H9 (cell line): Measurements from ENCODE around the gene NLRP4. TPM values are rescaled to one million over a fixed set of nuclear protein-coding genes. Genes with fewer than 3 reads are reported as not detected.

Experiments
- DNase-seq: peaks from one replicate; pipeline ENCODE4 v3.0.0-alpha.2; 2017
- H2AFZ ChIP-seq: one replicate; pipeline ENCODE4 v1.6.1; 2013; ENCODE audit warnings: mild to moderate bottlenecking, low read length, control low read depth, moderate library complexity
- H2AK5ac ChIP-seq: 2 replicates; pipeline ENCODE4 v1.6.1; 2013; ENCODE audit warnings: low read length, control low read depth, mixed read lengths; ENCODE audit not compliant: insufficient read length
- H2BK120ac ChIP-seq: one replicate; pipeline ENCODE4 v1.6.1; 2013; ENCODE audit warnings: low read depth, mild to moderate bottlenecking, low read length, control low read depth, inconsistent platforms; ENCODE audit not compliant: poor library complexity, severe bottlenecking
- H2BK12ac ChIP-seq: 2 replicates; pipeline ENCODE4 v1.6.1; 2013; ENCODE audit warnings: low read length, control low read depth, mixed read lengths, low read depth; ENCODE audit not compliant: insufficient read length
- H2BK15ac ChIP-seq: 2 replicates; pipeline ENCODE4 v1.6.1; 2013; ENCODE audit warnings: low read depth, low read length, control low read depth
- H2BK20ac ChIP-seq: one replicate; pipeline ENCODE4 v1.6.1; 2013; ENCODE audit warnings: low read depth, mild to moderate bottlenecking, low read length, control low read depth, inconsistent platforms; ENCODE audit not compliant: poor library complexity, severe bottlenecking
- H2BK5ac ChIP-seq: 2 replicates; pipeline ENCODE4 v1.6.1; 2013; ENCODE audit warnings: low read length, control low read depth, mixed read lengths; ENCODE audit not compliant: insufficient read length
- H3K14ac ChIP-seq: 2 replicates; pipeline ENCODE4 v1.6.1; 2013; ENCODE audit warnings: low read length, control low read depth; ENCODE audit not compliant: insufficient read depth
- H3K18ac ChIP-seq: 2 replicates; pipeline ENCODE4 v1.6.1; 2013; ENCODE audit warnings: low read depth, mild to moderate bottlenecking, mixed read lengths, low read length, control low read depth; ENCODE audit not compliant: insufficient read length
- H3K23ac ChIP-seq: 2 replicates; pipeline ENCODE4 v1.6.1; 2013; ENCODE audit warnings: low read length, control low read depth, mixed read lengths, low read depth; ENCODE audit not compliant: insufficient read length
- H3K23me2 ChIP-seq: 2 replicates; pipeline ENCODE4 v1.6.1; 2013; ENCODE audit warnings: low read depth, mild to moderate bottlenecking, mixed read lengths, low read length, control low read depth; ENCODE audit not compliant: insufficient read length, poor library complexity, severe bottlenecking
- H3K27ac ChIP-seq: 2 replicates; pipeline ENCODE4 v1.5.1; 2013; ENCODE audit warnings: low read length, control low read depth, mixed read lengths, low read depth; ENCODE audit not compliant: insufficient read length
- H3K27me3 ChIP-seq: 2 replicates; pipeline ENCODE4 v1.6.1; 2013; ENCODE audit warnings: low read length, control low read depth, inconsistent platforms; ENCODE audit not compliant: insufficient read depth
- H3K4ac ChIP-seq: 2 replicates; pipeline ENCODE4 v1.6.1; 2013; ENCODE audit warnings: low read depth, mild to moderate bottlenecking, control low read depth, inconsistent platforms, low read length, moderate library complexity
- H3K4me1 ChIP-seq: 2 replicates; pipeline ENCODE4 v1.6.1; 2013; ENCODE audit warnings: low read length, control low read depth, inconsistent platforms; ENCODE audit not compliant: insufficient read depth
- H3K4me2 ChIP-seq: 2 replicates; pipeline ENCODE4 v1.6.1; 2013; ENCODE audit warnings: low read length, control low read depth, mixed read lengths; ENCODE audit not compliant: insufficient read length, insufficient read depth
- H3K56ac ChIP-seq: 2 replicates; pipeline ENCODE4 v1.6.1; 2013; ENCODE audit warnings: low read depth, mild to moderate bottlenecking, mixed read lengths, low read length, control low read depth; ENCODE audit not compliant: insufficient read length
- H3K79me1 ChIP-seq: 2 replicates; pipeline ENCODE4 v1.6.1; 2013; ENCODE audit warnings: low read depth, mild to moderate bottlenecking, moderate library complexity, low read length, control low read depth, inconsistent platforms; ENCODE audit not compliant: insufficient read depth, poor library complexity, severe bottlenecking
- H3K79me2 ChIP-seq: 2 replicates; pipeline ENCODE4 v1.6.1; 2013; ENCODE audit warnings: low read length, control low read depth, inconsistent platforms; ENCODE audit not compliant: insufficient read depth
- H3K9ac ChIP-seq: 2 replicates; pipeline ENCODE4 v1.6.1; 2013; ENCODE audit warnings: low read length, control low read depth, mixed read lengths; ENCODE audit not compliant: insufficient read length; ENCODE audit errors: extremely low read depth
- H3K9me3 ChIP-seq: one replicate; pipeline ENCODE4 v1.6.1; 2013; ENCODE audit warnings: low read depth, low read length, inconsistent platforms; ENCODE audit not compliant: control insufficient read depth
- H3T11ph ChIP-seq: one replicate; pipeline ENCODE4 v1.6.1; 2013; ENCODE audit warnings: mild to moderate bottlenecking, low read length, control low read depth, inconsistent platforms
- H4K20me1 ChIP-seq: one replicate; pipeline ENCODE4 v1.6.1; 2013; ENCODE audit not compliant: control insufficient read depth, insufficient read length, insufficient read depth
- H4K5ac ChIP-seq: 2 replicates; pipeline ENCODE4 v1.6.1; 2013; ENCODE audit warnings: low read depth, mild to moderate bottlenecking, mixed read lengths, low read length, control low read depth; ENCODE audit not compliant: insufficient read length
- H4K8ac ChIP-seq: replicated peaks from 2 replicates; pipeline ENCODE4 v1.6.1; 2013; ENCODE audit warnings: low read length, control low read depth, mixed read lengths, low read depth; ENCODE audit not compliant: insufficient read length
- H4K91ac ChIP-seq: 2 replicates; pipeline ENCODE4 v1.6.1; 2013; ENCODE audit warnings: low read depth, mild to moderate bottlenecking, moderate library complexity, mixed read lengths, low read length, control low read depth; ENCODE audit not compliant: insufficient read length
- H3K27ac Mint-ChIP-seq, 3 experiments: 2 replicates in 2 of 3; 3 replicates in 1 of 3; pipeline ENCODE4 v1.8.0; 2020 to 2021; ENCODE audit warnings: mixed read lengths in 3 of 3, mild to moderate bottlenecking in 1 of 3, moderate library complexity in 1 of 3
- H3K27me3 Mint-ChIP-seq: 2 replicates; pipeline ENCODE4 v1.8.0; 2021; ENCODE audit warnings: low read depth, mild to moderate bottlenecking, moderate library complexity, mixed read lengths
- H3K36me3 Mint-ChIP-seq, 3 experiments: 2 replicates in 2 of 3; 3 replicates in 1 of 3; pipeline ENCODE4 v1.8.0; 2020 to 2021; ENCODE audit warnings: low read depth in 3 of 3, mixed read lengths in 3 of 3; ENCODE audit not compliant: insufficient read depth in 1 of 3
- H3K4me1 Mint-ChIP-seq, 2 experiments: 2 replicates each; pipeline ENCODE4 v1.8.0; 2020; ENCODE audit warnings: mixed read lengths in 2 of 2
- H3K4me3 Mint-ChIP-seq, 2 experiments: 2 replicates in 1 of 2; 3 replicates in 1 of 2; pipeline ENCODE4 v1.8.0; 2020 to 2021; ENCODE audit warnings: mild to moderate bottlenecking in 2 of 2, mixed read lengths in 2 of 2, moderate library complexity in 1 of 2
- H3K9me3 Mint-ChIP-seq, 2 experiments: 2 replicates in 1 of 2; 3 replicates in 1 of 2; pipeline ENCODE4 v1.8.0; 2020; ENCODE audit warnings: mild to moderate bottlenecking in 2 of 2, mixed read lengths in 2 of 2, moderate library complexity in 1 of 2
- WGBS: extraction: QIAGEN DNeasy Blood & Tissue Kit; methylation state at CpG from one replicate; pipeline ENCODE4 v1.1.7; 2013; ENCODE audit warnings: missing lambda C conversion rate, low lambda C conversion rate, mixed read lengths; ENCODE audit not compliant: insufficient read length; ENCODE audit errors: extremely low coverage; 5-methylcytosine and 5-hydroxymethylcytosine counted together
- total RNA-seq: library from RNA; stranded (reverse); gene quantifications from 2 replicates; pipeline ENCODE4 v1.2.1, GENCODE V29; 2021
- TF ChIP-seq, protein P1 (sequence below): fragments of 200-600 bp; sonication (generic); conservative IDR thresholded peaks from 3 replicates; pipeline ENCODE4 v1.8.0; 2021; ENCODE audit warnings: antibody characterized with exemption, mild to moderate bottlenecking

Gene NLRP4
- total RNA-seq, 1 experiment from 2014 or later, result not detected

- Histone ChIP-seq H3K14ac (no peak overlapping the region), H4K91ac (no peak overlapping the region), H2BK120ac (no peak overlapping the region), H2BK5ac (no peak overlapping the region), H3K56ac (no peak overlapping the region), H3K9me3 (peaks cover 62% of the 10 kb centered on the region), H3K18ac (no peak overlapping the region), H2AK5ac (no peak overlapping the region), H3K79me2 (no peaks in the 10 kb centered on the region), H3K23ac (no peak overlapping the region), H4K20me1 (no peaks in the 10 kb centered on the region), H4K5ac (no peak overlapping the region), H4K8ac (no peak overlapping the region), H3K23me2 (no peaks in the 10 kb centered on the region), H2BK15ac (no peak overlapping the region), H3K27ac (no peak overlapping the region), H3K4me2 (no peak overlapping the region), H2BK12ac (no peak overlapping the region), H3K79me1 (no peaks in the 10 kb centered on the region), H2BK20ac (no peak overlapping the region), H3K4ac (no peak overlapping the region), H3K9ac (no peak overlapping the region), H2AFZ (no peak overlapping the region), H3K4me1 (no peaks in the 10 kb centered on the region), H3T11ph (no peak overlapping the region), H3K27me3 (no peaks in the 10 kb centered on the region)
- Mint-ChIP-seq H3K36me3 (peaks cover 0 to 22% (median 12%) of the 10 kb centered on the region in 3 experiments; a peak in 4 of 7 replicates), H3K9me3 (peaks cover 80 to 93% of the 10 kb centered on the region in 2 experiments), H3K4me1 (no peaks in the 10 kb centered on the region), H3K4me3 (no peak overlapping the region), H3K27ac (no peak overlapping the region), H3K27me3 (0 out of 2 replicates have a peak, but pooled peaks cover 6% of the 10 kb centered on the region)
- TF ChIP-seq, protein P1, sequence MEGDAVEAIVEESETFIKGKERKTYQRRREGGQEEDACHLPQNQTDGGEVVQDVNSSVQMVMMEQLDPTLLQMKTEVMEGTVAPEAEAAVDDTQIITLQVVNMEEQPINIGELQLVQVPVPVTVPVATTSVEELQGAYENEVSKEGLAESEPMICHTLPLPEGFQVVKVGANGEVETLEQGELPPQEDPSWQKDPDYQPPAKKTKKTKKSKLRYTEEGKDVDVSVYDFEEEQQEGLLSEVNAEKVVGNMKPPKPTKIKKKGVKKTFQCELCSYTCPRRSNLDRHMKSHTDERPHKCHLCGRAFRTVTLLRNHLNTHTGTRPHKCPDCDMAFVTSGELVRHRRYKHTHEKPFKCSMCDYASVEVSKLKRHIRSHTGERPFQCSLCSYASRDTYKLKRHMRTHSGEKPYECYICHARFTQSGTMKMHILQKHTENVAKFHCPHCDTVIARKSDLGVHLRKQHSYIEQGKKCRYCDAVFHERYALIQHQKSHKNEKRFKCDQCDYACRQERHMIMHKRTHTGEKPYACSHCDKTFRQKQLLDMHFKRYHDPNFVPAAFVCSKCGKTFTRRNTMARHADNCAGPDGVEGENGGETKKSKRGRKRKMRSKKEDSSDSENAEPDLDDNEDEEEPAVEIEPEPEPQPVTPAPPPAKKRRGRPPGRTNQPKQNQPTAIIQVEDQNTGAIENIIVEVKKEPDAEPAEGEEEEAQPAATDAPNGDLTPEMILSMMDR, result no peak
- no peak for DNase-seq
- WGBS, result no CpG with 5 or more reads among the region's 4 CpGs
Observed at GRCh38 chr19:55832676-55833075, 3.7 kb upstream of the NLRP4 start.
